Endodermal cell (in vitro differentiated cells): Measurements from ENCODE around the gene EWSR1. TPM values are rescaled to one million over a fixed set of nuclear protein-coding genes. Genes with fewer than 3 reads are reported as not detected.

Source experiments
- DNase-seq: peaks from one replicate; pipeline ENCODE4 v3.0.0-alpha.2; 2017
- H3K27ac ChIP-seq: 2 replicates; pipeline ENCODE4 v1.5.1; 2013; ENCODE audit warnings: mild to moderate bottlenecking, low read depth, low read length, moderate library complexity
- H3K27me3 ChIP-seq: 2 replicates; pipeline ENCODE4 v1.6.1; 2013; ENCODE audit warnings: mild to moderate bottlenecking, low read length, moderate library complexity; ENCODE audit not compliant: insufficient read depth, control insufficient read depth, poor library complexity, severe bottlenecking
- H3K36me3 ChIP-seq: 2 replicates; pipeline ENCODE4 v1.7.0; 2013; ENCODE audit warnings: mild to moderate bottlenecking, low read length, moderate library complexity; ENCODE audit not compliant: control insufficient read depth, insufficient read depth
- H3K4me1 ChIP-seq: one replicate; pipeline ENCODE4 v1.7.0; 2013; ENCODE audit warnings: low read length; ENCODE audit not compliant: control insufficient read depth, insufficient read depth
- H3K4me3 ChIP-seq: 2 replicates; pipeline ENCODE4 v1.5.1; 2013; ENCODE audit warnings: mild to moderate bottlenecking, low read length, moderate library complexity
- H3K9ac ChIP-seq: 2 replicates; pipeline ENCODE4 v1.6.1; 2013; ENCODE audit warnings: mild to moderate bottlenecking, low read length, moderate library complexity; ENCODE audit not compliant: poor library complexity, severe bottlenecking; ENCODE audit errors: extremely low read depth
- H3K9me3 ChIP-seq: 2 replicates; pipeline ENCODE4 v1.6.1; 2013; ENCODE audit warnings: mild to moderate bottlenecking, low read length, moderate library complexity; ENCODE audit not compliant: control insufficient read depth
- H3K27ac Mint-ChIP-seq: 2 replicates; pipeline ENCODE4 v1.8.0; 2020; ENCODE audit warnings: mixed read lengths
- H3K27me3 Mint-ChIP-seq: 2 replicates; pipeline ENCODE4 v1.8.0; 2021; ENCODE audit warnings: mild to moderate bottlenecking, mixed read lengths; ENCODE audit not compliant: insufficient read depth
- H3K36me3 Mint-ChIP-seq: 2 replicates; pipeline ENCODE4 v1.8.0; 2020; ENCODE audit warnings: low read depth, mixed read lengths
- H3K4me1 Mint-ChIP-seq: 2 replicates; pipeline ENCODE4 v1.8.0; 2020; ENCODE audit warnings: mixed read lengths
- H3K4me3 Mint-ChIP-seq: 2 replicates; pipeline ENCODE4 v1.8.0; 2020; ENCODE audit warnings: mild to moderate bottlenecking, moderate library complexity, mixed read lengths
- H3K9me3 Mint-ChIP-seq: 2 replicates; pipeline ENCODE4 v1.8.0; 2020; ENCODE audit warnings: mild to moderate bottlenecking, mixed read lengths
- WGBS, 2 experiments: methylation state at CpG; one replicate each; pipeline versions ENCODE4 v1.1.5 to v1.1.7; 2013; ENCODE audit warnings: missing lambda C conversion rate in 2 of 2, mixed read lengths in 1 of 2; ENCODE audit not compliant: insufficient coverage in 1 of 2, insufficient read length in 1 of 2; 5-methylcytosine and 5-hydroxymethylcytosine counted together
- total RNA-seq, 2 donors: library from RNA; stranded (reverse); fragmentation: NEBNext Ultra II Directional in 1 of 2; extraction: Animal tissue kit (Norgen Biotek cat#: 25700) in 1 of 2; gene quantifications; 2 replicates in 1 of 2; 3 replicates in 1 of 2; pipeline ENCODE4 v1.2.1, GENCODE V29; 2021
- TF ChIP-seq, protein P1 (sequence below): fragments of 200-600 bp; sonication (generic); conservative IDR thresholded peaks from 2 replicates; pipeline ENCODE4 v1.5.0; 2021; ENCODE audit warnings: antibody characterized with exemption, mild to moderate bottlenecking

The EWSR1 gene
- total RNA-seq, 2 donors from 2014 or later = 295 to 352 TPM

DNA sequence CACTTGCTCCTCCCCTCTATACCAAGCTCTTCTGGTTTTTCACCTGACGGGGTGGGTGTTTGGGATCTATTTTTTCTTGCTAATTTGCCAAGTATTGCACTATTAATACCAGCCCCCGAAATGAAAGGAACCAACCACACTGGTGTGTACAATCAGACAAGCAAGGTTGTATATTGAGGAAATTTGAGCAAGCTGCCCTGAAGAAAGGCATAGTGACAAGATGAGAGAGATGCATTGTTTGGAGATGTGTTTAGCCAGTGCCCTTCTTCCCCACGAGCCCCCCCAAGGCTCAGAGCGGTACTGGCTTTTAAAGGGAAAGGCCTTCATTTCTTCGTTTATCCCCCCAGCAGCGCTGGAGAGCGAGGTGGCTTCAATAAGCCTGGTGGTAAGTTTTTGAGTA lies 23.1 kb downstream of the EWSR1 start:
- H3K4me3 Mint-ChIP-seq = no peak overlapping the region
- Histone ChIP-seq H3K27ac (no peak overlapping the region), H3K9me3 (no peaks in the 10 kb centered on the region), H3K9ac (no peak overlapping the region), H3K4me3 (no peak overlapping the region), H3K4me1 (no peaks in the 10 kb centered on the region), H3K36me3 (peaks cover 99% of the 10 kb centered on the region), H3K27me3 (no peaks in the 10 kb centered on the region)
- TF ChIP-seq, protein P1, sequence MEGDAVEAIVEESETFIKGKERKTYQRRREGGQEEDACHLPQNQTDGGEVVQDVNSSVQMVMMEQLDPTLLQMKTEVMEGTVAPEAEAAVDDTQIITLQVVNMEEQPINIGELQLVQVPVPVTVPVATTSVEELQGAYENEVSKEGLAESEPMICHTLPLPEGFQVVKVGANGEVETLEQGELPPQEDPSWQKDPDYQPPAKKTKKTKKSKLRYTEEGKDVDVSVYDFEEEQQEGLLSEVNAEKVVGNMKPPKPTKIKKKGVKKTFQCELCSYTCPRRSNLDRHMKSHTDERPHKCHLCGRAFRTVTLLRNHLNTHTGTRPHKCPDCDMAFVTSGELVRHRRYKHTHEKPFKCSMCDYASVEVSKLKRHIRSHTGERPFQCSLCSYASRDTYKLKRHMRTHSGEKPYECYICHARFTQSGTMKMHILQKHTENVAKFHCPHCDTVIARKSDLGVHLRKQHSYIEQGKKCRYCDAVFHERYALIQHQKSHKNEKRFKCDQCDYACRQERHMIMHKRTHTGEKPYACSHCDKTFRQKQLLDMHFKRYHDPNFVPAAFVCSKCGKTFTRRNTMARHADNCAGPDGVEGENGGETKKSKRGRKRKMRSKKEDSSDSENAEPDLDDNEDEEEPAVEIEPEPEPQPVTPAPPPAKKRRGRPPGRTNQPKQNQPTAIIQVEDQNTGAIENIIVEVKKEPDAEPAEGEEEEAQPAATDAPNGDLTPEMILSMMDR = peak; percentile 30
- 91% methylated on average over 5 to 7 of the region's 7 CpGs for WGBS, 2 experiments
- peak; percentile 61 for DNase-seq
- no peaks in the 10 kb centered on the region for H3K27me3 Mint-ChIP-seq
- H3K36me3 Mint-ChIP-seq = peaks cover 94% of the 10 kb centered on the region
- no peak overlapping the region for H3K27ac Mint-ChIP-seq
- no peaks in the 10 kb centered on the region for H3K4me1 Mint-ChIP-seq
- H3K9me3 Mint-ChIP-seq = no peaks in the 10 kb centered on the region

DNA sequence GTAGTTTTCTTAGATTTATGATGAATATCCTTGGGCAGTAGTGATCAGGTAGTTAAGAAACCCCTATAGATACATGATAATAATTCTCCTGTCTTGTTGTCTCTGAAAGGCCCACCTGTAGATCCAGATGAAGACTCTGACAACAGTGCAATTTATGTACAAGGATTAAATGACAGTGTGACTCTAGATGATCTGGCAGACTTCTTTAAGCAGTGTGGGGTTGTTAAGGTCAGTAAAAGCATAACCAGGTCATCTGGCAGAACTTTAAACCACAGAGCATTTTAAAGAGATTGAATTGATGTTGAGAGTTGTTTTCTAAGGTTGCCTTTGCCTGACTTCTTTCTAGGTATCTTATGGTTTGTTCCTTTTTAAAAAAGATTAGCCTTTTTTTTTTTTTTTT lies 24.3 kb downstream of the EWSR1 start:
- H3K36me3 Mint-ChIP-seq = peaks cover 94% of the 10 kb centered on the region
- peak overlapping the region; percentile 6 for H3K27ac Mint-ChIP-seq
- no peaks in the 10 kb centered on the region for H3K4me1 Mint-ChIP-seq
- H3K4me3 Mint-ChIP-seq = no peak overlapping the region
- peaks cover 99% of the 10 kb centered on the region for H3K36me3 ChIP-seq
- H3K4me3 ChIP-seq = no peak overlapping the region
- DNase-seq = no peak
- H3K27ac ChIP-seq = no peak overlapping the region
- H3K9ac ChIP-seq = no peak overlapping the region
- TF ChIP-seq, protein P1 = no peak
- no peaks in the 10 kb centered on the region for H3K9me3 ChIP-seq
- H3K27me3 Mint-ChIP-seq = no peaks in the 10 kb centered on the region
- no peaks in the 10 kb centered on the region for H3K27me3 ChIP-seq
- H3K9me3 Mint-ChIP-seq = no peaks in the 10 kb centered on the region
- no peaks in the 10 kb centered on the region for H3K4me1 ChIP-seq

DNA sequence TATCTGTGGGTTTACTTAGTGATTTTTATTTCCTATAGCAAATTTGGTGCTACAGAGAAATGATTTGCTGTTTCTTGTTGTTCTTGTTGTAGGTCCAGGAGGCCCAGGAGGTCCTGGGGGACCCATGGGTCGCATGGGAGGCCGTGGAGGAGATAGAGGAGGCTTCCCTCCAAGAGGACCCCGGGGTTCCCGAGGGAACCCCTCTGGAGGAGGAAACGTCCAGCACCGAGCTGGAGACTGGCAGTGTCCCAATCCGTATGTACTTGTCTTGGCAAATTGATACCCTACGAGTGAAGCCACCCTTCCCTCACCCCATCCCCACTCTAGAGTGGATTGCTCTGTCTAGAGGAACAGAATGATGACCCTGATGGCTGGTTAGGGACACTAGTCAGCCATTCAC lies 30.6 kb downstream of the EWSR1 start:
- peaks cover 66% of the 10 kb centered on the region for H3K36me3 ChIP-seq
- no peak overlapping the region for H3K9ac ChIP-seq
- no peak for DNase-seq
- 98 to 100% methylated on average over 4 to 8 of the region's 8 CpGs for WGBS, 2 experiments
- H3K9me3 Mint-ChIP-seq = no peaks in the 10 kb centered on the region
- H3K4me3 Mint-ChIP-seq = no peak overlapping the region
- H3K36me3 Mint-ChIP-seq = peaks cover 70% of the 10 kb centered on the region
- H3K27ac ChIP-seq = no peak overlapping the region
- TF ChIP-seq, protein P1 = no peak
- H3K4me1 ChIP-seq = no peaks in the 10 kb centered on the region
- H3K27me3 Mint-ChIP-seq = no peaks in the 10 kb centered on the region
- H3K9me3 ChIP-seq = no peaks in the 10 kb centered on the region
- H3K27me3 ChIP-seq = no peaks in the 10 kb centered on the region
- no peak overlapping the region for H3K27ac Mint-ChIP-seq
- no peaks in the 10 kb centered on the region for H3K4me1 Mint-ChIP-seq
- no peak overlapping the region for H3K4me3 ChIP-seq
